GM12891 (cell line): Measurements from ENCODE around the gene SPA17.

Source experiments
- POLR2A ChIP-seq: IDR thresholded peaks from 2 replicates; pipeline ENCODE4 v1.6.1; 2011; ENCODE audit warnings: low read depth, low read length, control low read depth
- POLR2AphosphoS5 ChIP-seq: IDR thresholded peaks from 2 replicates; pipeline ENCODE4 v1.6.1; 2011; ENCODE audit warnings: low read depth, low read length, control low read depth

- TF ChIP-seq POLR2A (no peak), POLR2AphosphoS5 (0 out of 2 replicates have a peak, but pooled peaks have one; percentile 56)
These were observed at the start of gene SPA17, which contains the start of gene SIAE for GRCh38 chr11:124673333-124674167.
